Measurements from ENCODE around the gene GPR17. TPM values are rescaled to one million over a fixed set of nuclear protein-coding genes. Genes with fewer than 3 reads are reported as not detected.

Gene GPR17
- total RNA-seq, 1 donor: not detected

DNA sequence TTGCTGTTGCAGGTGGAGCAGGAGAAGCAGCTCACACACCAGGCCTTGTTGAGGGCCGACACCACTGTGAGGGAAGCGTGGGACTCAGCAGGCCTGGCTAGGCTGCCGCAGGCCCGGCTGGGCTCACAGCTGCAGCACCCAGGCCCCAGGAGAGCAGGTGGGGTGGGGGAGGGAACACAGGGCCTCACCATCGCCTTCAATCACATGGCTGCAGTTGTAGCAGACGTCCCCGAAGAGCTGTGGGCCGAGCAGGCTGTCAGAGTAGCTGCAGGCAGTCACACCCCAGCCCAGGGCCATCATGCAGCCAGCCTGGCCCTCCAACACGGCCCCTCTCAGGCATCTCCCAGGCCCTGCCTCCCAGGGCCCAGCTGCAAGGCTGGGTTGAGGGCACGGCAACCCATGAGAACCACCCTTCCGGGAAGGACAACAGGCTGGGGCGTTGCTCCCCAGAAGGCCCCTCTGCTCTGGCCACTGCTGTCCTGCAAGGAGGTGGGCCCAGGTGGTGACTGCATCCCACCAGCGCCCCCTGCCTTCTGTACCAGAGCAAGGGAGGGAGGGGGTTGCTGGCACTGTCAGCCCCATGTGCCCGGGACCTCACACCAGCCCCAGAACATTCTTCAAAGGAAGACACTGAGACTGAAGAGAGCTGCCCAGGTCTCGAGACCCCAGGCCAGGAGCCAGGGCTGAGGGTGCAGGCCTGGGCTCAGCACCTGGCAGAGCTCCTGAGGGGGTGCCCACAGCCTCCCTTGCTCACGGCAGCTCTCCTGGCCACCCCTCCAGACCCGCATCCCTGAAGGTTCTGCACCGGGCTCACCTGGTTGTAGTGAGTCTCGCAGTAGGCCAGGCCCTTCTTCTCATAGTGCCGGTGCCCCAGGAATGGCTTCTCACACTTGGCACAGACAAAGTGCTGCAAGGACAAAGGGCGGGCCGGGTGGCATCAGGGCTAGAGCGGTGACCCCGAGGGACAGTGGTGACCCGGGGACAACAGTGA, 5.6 kb upstream of the GPR17 start:
- Histone ChIP-seq H3K4me3 (ENCODE audit: low read length) (no peak overlapping the region), H3K27me3 (ENCODE audit: insufficient read depth, low read length) (no peaks in the 10 kb centered on the region)

DNA sequence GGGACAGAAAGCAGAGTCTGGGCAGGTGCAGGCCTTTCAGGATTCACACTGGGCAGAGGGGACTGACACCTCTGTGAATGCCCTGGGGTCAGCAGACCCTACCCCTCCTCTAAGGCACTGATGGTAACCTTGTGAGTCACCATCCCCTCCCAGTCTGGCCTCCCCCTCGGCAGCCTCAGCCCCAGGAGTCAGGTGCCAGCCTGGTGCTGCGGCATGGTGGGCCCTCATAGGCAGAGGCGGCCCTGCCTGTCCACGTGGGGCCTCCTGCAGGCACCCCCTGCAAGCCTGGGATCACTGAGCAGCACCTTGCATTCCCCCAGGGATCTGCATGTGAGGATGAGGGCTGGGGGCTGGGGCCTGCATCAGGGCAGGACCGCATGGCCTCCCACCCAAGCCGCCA, 4.8 kb upstream of the GPR17 start:
- Histone ChIP-seq H3K4me3 (ENCODE audit: low read length) (no peak overlapping the region), H3K27me3 (ENCODE audit: insufficient read depth, low read length) (no peaks in the 10 kb centered on the region), H3K4me1 (ENCODE audit: insufficient read depth, low read length) (peaks cover 59% of the 10 kb centered on the region)

More for the DNA sequence above, 5.6 kb upstream of the GPR17 start:
- peaks cover 67% of the 10 kb centered on the region for H3K4me1 ChIP-seq (ENCODE audit: insufficient read depth, low read length)
- no peaks in the 10 kb centered on the region for H3K9me3 ChIP-seq (ENCODE audit: low read depth, low read length)

DNA sequence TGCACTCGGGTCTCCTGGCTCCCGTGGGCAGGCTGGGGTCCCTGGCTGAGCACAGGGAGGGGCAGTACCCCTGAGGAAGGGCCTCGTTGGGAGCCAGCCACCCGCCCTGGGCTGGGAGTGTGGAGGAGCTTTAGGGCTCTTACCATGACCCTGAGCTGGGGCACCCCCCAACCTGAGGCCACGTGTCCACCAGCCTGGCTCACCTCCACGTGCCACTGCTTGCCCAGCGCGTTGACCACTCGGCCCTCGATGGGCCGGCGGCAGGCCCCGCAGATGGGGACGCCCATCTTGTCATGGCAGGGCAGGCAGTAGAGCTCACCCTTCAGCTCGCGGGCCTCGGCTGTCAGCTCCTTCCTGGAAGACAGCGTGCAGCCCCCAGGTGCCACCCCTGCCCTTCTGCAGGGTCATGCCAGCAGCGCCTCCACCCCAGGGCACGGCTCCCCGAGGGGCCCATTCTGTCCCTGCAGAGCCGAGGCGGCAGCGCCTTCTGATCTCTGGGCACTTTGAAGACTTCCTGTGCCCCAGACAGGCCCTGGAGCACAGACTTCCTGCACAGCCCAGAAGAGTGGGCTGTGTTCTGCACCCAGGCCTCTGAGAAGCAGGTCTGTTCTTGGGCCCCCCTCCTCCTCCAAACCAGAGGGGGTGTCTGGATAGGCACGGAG, 4.0 kb upstream of the GPR17 start:
- H3K9me3 ChIP-seq (ENCODE audit: low read depth, low read length): no peaks in the 10 kb centered on the region
- H3K4me3 ChIP-seq (ENCODE audit: low read length): no peak overlapping the region
- no peaks in the 10 kb centered on the region for H3K27me3 ChIP-seq (ENCODE audit: insufficient read depth, low read length)
- H3K4me1 ChIP-seq (ENCODE audit: insufficient read depth, low read length): peaks cover 58% of the 10 kb centered on the region

More for the DNA sequence above, 4.8 kb upstream of the GPR17 start:
- no peaks in the 10 kb centered on the region for H3K9me3 ChIP-seq (ENCODE audit: low read depth, low read length)

DNA sequence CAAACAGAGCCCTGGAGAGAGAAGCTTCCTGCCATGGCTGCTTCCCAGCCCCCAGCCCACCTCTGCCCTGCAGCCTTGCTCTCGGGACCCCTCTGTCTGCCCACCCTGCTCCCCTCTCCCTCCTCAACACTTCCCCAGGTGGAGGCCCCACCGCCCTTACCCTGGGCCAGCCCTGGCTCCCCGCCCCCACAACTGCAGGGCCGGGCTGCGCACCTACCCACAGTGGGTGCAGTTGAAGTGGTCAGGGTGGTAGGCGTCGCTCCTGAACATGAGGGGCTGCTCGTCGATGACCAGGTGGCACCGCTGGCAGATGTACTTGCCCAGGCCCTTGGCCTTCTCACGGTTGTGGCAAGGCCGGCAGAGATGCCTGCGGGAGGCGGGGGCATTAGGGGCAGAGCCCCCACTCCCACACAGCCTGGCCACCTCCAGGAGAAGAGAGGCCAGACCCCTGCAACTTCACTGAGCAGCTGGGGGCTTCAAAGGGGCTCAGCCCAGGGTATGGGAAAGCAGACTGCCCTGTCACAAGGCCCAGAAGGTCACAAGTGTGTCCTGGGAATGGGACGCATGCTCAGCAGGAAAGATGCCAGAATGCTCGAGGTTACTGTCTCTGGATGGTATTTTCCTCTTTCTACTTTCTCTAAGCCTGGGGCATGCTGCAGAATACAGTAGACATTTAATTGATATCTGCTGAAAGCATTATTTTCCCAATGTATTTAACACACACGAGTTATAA, 3.1 kb upstream of the GPR17 start:
- Histone ChIP-seq H3K9me3 (ENCODE audit: low read depth, low read length) (no peaks in the 10 kb centered on the region), H3K4me1 (ENCODE audit: insufficient read depth, low read length) (peaks cover 51% of the 10 kb centered on the region), H3K27me3 (ENCODE audit: insufficient read depth, low read length) (no peaks in the 10 kb centered on the region), H3K4me3 (ENCODE audit: low read length) (no peak overlapping the region)

DNA sequence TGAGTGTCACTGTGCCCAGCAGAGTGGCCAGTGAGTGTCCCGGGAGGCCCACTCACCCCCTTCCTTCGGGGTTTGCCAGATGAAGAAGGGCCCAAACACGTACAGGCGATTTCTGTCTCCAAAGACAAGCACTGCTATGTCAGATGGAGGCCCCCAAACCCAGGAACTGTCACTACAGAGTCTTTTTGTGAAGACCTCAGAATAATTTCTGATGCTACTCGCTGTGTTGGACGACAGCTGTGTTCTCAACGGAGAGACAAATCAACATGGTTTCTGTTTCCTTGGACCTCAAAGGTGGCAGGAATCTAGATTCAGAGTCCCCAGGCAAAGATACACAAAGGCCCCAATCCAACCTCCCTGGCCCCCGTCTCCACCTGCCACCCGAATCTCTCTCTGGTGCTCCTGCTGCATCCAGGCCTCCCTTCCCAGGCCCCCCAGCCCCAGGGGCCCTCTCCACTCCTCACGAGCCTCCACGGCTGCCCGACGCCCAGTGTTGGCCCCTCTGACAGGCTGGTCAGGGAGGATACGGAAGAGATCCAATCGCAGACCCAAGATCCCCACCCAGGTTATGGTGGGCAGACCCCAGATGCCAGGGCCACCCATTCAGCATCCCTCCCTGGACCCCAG, 2.4 kb upstream of the GPR17 start:
- peaks cover 44% of the 10 kb centered on the region for H3K4me1 ChIP-seq (ENCODE audit: insufficient read depth, low read length)
- H3K9me3 ChIP-seq (ENCODE audit: low read depth, low read length): no peaks in the 10 kb centered on the region
- H3K27me3 ChIP-seq (ENCODE audit: insufficient read depth, low read length): no peaks in the 10 kb centered on the region
- no peak overlapping the region for H3K4me3 ChIP-seq (ENCODE audit: low read length)

DNA sequence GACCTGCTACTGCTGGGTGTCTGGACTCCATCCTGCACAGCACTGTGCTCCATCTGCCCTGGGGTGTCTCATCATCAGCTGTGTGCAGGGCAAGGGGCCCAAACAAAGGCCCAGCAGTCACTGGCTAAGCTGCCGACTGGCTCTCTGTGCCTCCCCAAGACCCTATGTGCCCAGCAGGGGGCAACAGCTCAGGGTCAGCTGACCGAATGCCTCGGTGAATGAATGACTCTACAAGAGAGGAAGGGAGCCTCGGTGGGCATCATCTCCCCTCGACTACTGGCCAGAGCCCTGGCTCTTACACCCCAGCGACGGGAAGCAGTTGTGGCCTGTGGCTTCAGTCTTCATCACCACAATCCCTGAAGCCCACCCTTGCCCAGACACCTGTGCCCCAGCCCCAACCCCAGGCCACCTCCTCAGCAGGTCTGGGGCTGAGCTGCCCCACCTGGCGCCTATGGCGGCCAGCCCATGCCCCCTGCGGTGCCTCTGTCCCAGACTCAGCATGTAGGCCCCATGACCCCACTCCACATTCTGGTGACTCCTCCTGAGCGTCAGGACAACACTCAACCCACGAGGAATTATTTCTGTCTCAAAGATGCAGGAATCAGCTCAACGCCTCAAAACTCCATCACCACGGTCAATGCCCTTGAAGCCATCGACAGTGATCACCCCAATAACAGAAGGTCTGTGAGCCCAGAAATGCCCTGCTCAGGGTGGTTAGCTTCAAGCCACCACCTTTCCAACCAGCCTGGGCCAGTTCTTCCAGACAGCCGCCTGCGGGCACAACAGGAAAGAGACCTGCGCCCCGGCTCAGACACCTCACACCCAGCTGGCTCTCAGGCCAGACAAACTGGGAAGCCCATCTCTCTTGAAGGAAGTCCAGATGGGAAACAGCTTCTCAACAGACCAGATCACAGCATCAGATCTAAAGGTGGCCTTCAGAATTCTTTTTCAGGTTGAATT, 1.6 kb upstream of the GPR17 start:
- Histone ChIP-seq H3K27me3 (ENCODE audit: insufficient read depth, low read length) (no peaks in the 10 kb centered on the region), H3K4me3 (ENCODE audit: low read length) (no peak overlapping the region), H3K9me3 (ENCODE audit: low read depth, low read length) (no peaks in the 10 kb centered on the region), H3K4me1 (ENCODE audit: insufficient read depth, low read length) (peaks cover 41% of the 10 kb centered on the region)

DNA sequence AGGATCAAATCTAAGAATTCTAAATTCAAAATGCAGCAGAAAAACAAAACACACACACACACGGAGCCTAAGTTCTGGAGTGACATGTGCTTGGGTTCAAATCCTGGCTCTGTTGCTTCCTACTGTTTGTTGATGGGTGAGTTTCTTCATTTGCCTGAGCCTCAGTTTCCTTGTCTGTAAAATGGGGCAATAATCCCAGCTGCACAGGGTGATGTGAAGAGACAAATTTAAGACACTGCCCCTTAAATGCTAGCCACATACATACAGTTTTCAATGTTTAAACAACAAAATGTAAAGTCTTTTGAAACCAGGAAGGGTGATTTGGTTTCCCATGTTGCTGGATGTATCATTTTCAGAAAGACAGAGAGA, 943 bp upstream of the GPR17 start:
- Histone ChIP-seq H3K4me3 (ENCODE audit: low read length) (no peak overlapping the region), H3K4me1 (ENCODE audit: insufficient read depth, low read length) (peaks cover 38% of the 10 kb centered on the region), H3K27me3 (ENCODE audit: insufficient read depth, low read length) (no peaks in the 10 kb centered on the region), H3K9me3 (ENCODE audit: low read depth, low read length) (no peaks in the 10 kb centered on the region)

DNA sequence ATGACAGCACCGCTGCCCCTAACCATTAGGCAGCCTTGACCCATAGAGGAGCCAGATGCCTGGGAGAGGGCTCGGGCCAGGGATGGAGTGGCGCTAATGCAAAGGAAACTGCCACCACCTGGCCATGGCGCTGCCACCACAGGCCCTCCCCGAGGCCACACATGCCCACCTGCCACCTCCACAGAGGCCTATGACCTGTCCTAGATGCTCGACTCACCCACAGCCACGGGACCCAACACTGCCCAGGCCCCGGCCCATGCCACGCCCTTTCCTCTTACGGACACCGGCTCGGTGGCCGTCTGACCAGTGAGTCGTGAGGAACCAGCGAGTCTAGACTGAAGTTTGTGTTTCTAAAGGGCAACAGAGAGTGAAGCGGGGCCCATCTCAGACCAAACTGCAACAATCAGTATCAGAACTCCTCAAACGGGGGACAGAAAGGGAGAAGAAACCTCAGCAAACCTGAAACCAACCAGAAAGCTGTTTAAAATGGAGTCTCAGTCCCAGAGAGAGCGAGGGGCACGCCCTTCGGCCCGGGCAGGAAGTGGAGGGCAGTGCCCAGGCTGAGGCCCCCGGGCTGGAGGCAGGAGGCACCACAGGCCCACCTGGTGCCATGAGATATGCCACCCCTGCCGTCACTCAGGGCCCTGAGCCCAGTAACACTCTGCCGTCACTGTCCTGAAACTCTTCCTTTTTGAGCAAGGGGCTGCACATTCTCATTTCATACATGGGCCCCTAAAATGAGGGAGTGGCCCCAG, 711 bp downstream of the GPR17 start:
- no peaks in the 10 kb centered on the region for H3K27me3 ChIP-seq (ENCODE audit: insufficient read depth, low read length)
- H3K4me1 ChIP-seq (ENCODE audit: insufficient read depth, low read length): peaks cover 22% of the 10 kb centered on the region
- H3K9me3 ChIP-seq (ENCODE audit: low read depth, low read length): no peaks in the 10 kb centered on the region
- no peak overlapping the region for H3K4me3 ChIP-seq (ENCODE audit: low read length)

DNA sequence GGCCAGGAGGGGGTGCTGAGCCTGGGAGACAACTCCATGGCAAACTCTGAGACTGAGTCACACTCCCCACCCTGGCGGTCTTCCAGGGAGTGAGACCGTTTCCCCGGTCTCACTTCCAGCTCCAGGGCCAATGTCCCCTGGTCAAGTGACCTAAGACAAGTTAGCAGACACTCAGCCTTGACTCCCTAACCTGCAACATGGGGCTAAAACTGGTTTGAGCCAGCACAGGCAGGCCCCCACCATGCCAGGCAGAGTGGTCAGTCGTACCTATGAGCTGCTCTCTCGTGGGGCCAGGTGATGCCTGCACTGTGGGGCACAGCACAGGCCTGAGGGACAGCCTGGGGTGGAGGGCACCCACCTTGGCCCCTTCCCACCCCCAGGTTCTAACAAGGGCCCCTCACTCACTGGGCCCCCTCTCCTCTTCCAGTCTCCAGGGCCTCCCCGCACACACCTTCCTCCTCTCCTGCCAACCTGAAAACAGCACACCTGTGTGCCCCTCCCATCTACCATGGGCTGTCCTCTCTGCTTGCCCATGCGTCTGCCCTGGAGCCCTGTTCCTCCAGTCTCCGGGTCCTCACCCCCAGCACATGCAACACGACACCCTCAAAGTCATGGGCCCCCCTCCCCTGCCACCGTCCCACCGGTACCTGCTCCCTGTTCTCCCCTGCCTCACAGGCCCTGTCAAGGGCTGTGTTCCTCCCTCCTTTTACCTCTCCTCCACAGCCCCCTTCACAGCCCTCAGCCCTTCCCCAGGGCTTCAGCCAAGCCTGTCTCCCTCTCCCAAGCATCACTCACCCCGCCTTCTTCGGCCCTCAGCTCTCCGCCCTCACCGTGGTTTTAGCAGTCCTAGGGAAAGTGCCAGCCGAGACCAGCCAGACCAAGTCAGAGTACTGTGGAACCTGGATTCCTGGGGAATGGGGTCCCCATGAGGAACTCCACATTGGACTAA, 1.6 kb downstream of the GPR17 start:
- H3K9me3 ChIP-seq (ENCODE audit: low read depth, low read length): no peaks in the 10 kb centered on the region
- H3K4me1 ChIP-seq (ENCODE audit: insufficient read depth, low read length): peaks cover 17% of the 10 kb centered on the region
- H3K27me3 ChIP-seq (ENCODE audit: insufficient read depth, low read length): no peaks in the 10 kb centered on the region
- no peak overlapping the region for H3K4me3 ChIP-seq (ENCODE audit: low read length)

DNA sequence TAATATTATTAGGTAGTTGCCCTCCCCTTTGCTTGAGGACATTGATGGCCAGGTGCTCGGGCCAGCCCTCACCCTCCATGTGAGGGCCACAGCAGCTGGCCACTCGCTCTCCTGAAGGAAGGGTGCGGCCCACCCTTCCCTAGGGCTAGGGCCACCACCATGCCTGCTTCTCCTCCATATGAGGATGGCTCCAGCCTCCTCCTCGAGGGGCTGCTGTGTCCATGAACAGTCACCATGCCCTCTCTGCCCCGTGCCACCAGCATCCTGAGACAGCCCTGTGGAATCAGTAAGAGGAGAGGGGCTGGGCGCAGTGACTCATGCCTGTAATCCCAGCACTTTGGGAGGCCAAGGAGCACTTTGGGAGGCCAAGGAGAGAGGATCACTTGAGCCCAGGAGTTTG, 2.4 kb downstream of the GPR17 start:
- Histone ChIP-seq H3K4me3 (ENCODE audit: low read length) (no peak overlapping the region), H3K9me3 (ENCODE audit: low read depth, low read length) (no peaks in the 10 kb centered on the region), H3K27me3 (ENCODE audit: insufficient read depth, low read length) (no peaks in the 10 kb centered on the region), H3K4me1 (ENCODE audit: insufficient read depth, low read length) (peaks cover 17% of the 10 kb centered on the region)

DNA sequence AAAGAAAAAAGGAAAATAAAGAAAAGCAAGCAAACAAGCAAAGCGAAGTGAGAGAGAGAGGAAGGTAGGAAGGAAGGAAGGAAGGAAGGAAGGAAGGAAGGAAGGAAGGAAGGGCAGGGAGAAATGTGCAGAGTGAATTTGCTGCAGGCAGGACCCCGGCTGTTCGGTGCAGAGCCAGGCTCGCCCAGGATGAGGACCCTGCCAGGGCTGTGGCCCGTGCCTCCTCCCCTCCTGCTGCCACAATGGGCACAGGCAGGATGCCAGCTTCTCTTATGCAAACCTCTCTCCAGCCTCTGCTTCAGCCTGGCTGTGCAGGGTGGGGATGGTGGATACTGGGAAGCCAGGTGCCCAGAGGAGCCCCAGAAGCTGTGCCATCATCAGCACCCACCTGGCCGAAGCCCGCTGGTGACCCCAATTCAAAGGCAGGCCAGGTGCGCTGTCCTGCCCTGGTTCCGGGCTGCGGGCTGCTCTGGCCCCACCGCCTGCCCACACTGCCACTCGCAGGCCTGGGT, 3.2 kb downstream of the GPR17 start:
- Histone ChIP-seq H3K4me1 (ENCODE audit: insufficient read depth, low read length) (peaks cover 17% of the 10 kb centered on the region), H3K9me3 (ENCODE audit: low read depth, low read length) (no peaks in the 10 kb centered on the region), H3K4me3 (ENCODE audit: low read length) (no peak overlapping the region), H3K27me3 (ENCODE audit: insufficient read depth, low read length) (no peaks in the 10 kb centered on the region)

DNA sequence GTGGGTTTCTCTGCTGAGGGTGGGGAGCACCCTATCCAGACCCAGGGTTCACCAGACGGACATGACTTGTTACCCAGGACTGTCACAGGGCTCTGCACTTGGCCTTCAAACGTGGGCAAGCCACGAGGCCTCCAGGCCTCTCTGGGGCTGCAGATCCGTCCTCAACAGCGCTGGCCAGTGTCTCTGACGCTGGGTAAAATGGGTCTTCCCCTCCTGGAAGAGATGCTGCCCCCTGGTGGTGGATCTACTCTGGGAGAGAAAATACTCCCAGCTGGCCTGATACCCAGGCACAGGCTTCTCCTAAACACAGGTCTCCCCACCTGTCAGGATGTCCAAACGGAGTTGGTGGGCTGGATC, 3.7 kb downstream of the GPR17 start:
- Histone ChIP-seq H3K27me3 (ENCODE audit: insufficient read depth, low read length) (no peaks in the 10 kb centered on the region), H3K4me1 (ENCODE audit: insufficient read depth, low read length) (peaks cover 17% of the 10 kb centered on the region), H3K9me3 (ENCODE audit: low read depth, low read length) (no peaks in the 10 kb centered on the region), H3K4me3 (ENCODE audit: low read length) (no peak overlapping the region)

All from mononuclear cell (primary cell).